AG09309 (cell line): Measurements from ENCODE around the gene RSPO4.

ENCODE experiments used
- DNase-seq: peaks from one replicate; pipeline ENCODE4 v3.0.0-alpha.2; 2010; ENCODE audit warnings: low read depth
- H3K4me3 ChIP-seq: 2 replicates; pipeline ENCODE4 v1.5.1; 2011; ENCODE audit warnings: mild to moderate bottlenecking, low read depth, low read length, moderate library complexity; ENCODE audit not compliant: control insufficient read depth
- TF ChIP-seq, protein P1 (sequence below): IDR thresholded peaks from 2 replicates; pipeline ENCODE4 v1.5.1; 2011; ENCODE audit warnings: mild to moderate bottlenecking, low read depth, low read length, inconsistent platforms; ENCODE audit not compliant: insufficient read depth, control insufficient read depth; ENCODE audit errors: missing control alignments

The RSPO4 gene

DNA sequence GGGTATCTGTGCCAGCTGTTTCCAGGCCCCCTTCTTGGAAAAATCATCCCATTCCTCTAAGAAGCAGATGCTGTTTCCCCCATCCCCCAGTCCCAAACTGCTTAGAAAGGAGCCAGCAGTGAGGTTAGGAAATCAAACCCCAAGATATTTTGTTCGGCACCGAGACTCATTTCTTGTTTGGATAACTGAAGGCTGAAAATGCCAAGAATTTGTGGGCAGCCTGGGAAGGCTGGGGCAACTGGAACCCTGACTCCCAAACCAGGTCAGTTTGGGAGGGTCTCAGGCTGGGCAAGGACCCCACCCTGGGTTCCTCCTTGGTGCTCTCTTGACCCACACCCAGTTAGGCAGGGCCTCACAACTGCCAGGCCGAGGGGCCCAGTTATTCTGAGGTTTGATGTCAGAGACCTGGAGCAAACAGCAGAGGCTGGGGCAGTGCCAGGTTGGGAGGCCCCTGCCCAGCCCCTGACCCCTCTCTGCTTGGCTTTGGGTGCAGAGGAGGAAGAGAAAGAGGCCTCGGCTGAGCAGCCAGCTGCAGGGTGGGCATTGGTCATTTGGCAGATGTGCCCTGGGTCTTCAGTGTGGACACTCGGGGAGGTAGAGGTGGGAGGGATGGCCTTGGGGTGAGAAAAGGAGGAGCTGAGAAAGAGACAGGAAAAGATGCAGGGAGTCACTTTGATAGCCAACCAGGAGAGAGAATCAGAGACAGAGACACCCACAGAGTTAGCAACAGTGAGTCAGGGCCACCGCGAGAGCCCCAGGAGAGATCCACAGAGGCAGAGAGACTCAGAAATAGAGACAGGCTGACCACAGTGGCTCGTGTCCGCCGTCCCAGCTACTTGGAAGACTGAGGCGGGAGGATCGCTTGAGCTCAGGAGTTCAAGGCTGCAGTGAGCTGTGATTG is 91.0 kb downstream of the RSPO4 start:
- no peak for DNase-seq
- H3K4me3 ChIP-seq = no peak overlapping the region
- TF ChIP-seq, protein P1, sequence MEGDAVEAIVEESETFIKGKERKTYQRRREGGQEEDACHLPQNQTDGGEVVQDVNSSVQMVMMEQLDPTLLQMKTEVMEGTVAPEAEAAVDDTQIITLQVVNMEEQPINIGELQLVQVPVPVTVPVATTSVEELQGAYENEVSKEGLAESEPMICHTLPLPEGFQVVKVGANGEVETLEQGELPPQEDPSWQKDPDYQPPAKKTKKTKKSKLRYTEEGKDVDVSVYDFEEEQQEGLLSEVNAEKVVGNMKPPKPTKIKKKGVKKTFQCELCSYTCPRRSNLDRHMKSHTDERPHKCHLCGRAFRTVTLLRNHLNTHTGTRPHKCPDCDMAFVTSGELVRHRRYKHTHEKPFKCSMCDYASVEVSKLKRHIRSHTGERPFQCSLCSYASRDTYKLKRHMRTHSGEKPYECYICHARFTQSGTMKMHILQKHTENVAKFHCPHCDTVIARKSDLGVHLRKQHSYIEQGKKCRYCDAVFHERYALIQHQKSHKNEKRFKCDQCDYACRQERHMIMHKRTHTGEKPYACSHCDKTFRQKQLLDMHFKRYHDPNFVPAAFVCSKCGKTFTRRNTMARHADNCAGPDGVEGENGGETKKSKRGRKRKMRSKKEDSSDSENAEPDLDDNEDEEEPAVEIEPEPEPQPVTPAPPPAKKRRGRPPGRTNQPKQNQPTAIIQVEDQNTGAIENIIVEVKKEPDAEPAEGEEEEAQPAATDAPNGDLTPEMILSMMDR = no peak

DNA sequence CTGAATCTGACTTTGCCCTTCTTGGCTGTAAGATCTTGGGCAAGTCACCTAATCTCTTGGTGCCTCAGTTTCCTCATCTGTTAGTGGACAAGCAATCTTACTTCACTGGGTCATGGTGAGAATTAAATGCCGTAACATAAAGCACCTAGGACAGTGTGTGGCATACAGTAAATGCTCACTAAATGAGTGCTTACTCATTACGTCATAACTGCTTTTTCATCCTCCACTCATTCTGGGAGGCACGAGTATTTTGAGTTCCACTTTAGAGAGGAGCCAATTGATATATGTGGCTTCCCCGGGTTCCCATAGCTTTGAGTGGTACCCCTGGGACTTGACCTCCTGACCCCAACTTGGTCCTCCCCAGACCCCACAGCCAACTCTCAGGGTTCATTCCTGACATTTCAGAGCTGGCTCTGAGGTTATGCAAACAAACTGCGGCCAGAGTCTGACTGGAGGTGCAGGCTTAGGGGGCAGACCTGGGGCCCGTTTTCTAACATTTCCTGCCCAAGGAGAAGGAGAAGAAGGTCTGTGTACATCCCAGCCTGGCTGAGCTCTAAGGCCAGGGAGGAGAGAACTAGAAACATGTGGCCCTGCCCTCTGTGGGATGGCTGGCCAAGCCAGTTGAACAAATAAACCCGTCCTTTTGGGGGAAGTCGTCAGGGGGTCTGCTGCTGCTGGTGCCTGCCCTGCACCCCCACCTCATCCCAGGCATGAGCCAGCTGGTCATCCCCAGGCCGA is 91.8 kb downstream of the RSPO4 start:
- no peak overlapping the region for H3K4me3 ChIP-seq
- DNase-seq = no peak
- TF ChIP-seq, protein P1 = no peak

DNA sequence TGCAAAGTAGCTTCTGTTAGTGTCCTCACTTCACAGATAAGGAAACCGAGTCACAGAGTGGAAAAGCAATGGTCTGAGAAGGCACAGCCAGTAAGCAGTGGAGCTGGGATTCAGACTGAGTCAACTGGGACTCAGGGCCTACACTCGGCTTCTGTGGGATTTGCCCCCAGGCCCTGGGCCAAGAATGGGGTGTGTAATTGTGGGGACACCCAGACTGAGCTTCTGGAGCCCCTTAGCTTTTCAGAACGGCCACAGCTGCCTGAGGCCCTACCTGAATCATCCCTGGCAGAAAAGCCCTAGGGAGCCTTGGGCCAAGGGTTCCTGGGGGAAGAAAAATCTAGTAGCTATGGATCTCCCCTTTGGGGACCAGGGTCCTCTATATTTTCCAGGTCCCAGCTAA is 92.5 kb downstream of the RSPO4 start:
- TF ChIP-seq, protein P1 = no peak
- H3K4me3 ChIP-seq = no peak overlapping the region
- DNase-seq = no peak
